ENCODE measurements around the gene DOK4. TPM values are rescaled to one million over a fixed set of nuclear protein-coding genes. Genes with fewer than 3 reads are reported as not detected.
"Not testable (repeated sequence)": the region's sequence is repeated elsewhere in the genome, so short reads cannot be mapped to it uniquely, and the experiment has no call there.

Gene DOK4
- polyA plus RNA-seq, 1 donor from 2014 or later, result 0.46 TPM

DNA sequence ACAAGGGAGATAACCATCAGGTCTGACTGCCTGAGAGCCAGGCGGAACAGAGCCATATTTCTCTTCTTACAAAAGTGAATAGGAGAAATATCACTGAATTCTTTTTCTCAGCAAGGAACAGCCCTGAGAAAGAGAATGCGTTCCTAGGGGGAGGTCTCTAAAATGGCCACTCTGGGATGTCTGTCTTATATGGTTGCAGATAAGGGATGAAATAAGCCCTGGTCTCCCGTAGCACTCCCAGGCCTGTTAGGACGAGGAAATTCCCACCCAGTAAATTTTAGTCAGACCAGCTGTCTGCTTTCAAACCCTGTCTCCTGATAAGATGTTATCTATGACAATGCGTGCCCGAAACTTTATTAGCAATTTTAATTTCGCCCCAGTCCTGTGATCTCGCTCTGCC, 46.3 kb downstream of the DOK4 start:
- H3K27ac Mint-ChIP-seq, H3K4me1 Mint-ChIP-seq, H3K27me3 Mint-ChIP-seq, H3K4me3 Mint-ChIP-seq: not testable (repeated sequence)
- Mint-ChIP-seq H3K9me3 (peaks cover 2 to 17% (median 7%) of the 10 kb centered on the region in 3 donors), H3K36me3 (peaks cover 18% of the 10 kb centered on the region)

DNA sequence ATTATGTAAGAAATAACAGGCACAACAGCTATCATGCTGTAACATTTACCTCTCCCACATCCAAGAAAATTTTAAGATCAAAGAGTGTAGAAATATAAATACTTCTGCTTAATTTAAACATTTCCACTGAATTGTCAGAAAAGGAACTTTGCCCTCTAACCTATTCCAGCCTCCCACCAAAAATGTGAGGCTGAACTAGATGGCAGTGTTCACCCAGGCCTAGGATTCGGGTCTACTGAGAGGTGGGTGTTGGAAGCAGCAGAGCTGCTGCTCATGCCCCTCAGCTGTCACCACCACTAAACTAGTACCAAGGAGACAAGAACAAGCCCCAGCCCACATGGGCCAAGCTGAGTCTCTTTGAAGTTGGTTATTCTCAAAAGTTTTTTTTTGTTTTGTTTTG, 50.5 kb downstream of the DOK4 start:
- H3K4me3 Mint-ChIP-seq, result no peak overlapping the region
- H3K4me1 Mint-ChIP-seq, result peaks cover 0 to 1% (median 0%) of the 10 kb centered on the region in 3 donors
- no peaks in the 10 kb centered on the region for H3K27me3 Mint-ChIP-seq
- H3K9me3 Mint-ChIP-seq, result peaks cover 2 to 17% (median 4%) of the 10 kb centered on the region in 3 donors
- H3K27ac Mint-ChIP-seq, result no peak overlapping the region
- peaks cover 24% of the 10 kb centered on the region for H3K36me3 Mint-ChIP-seq

DNA sequence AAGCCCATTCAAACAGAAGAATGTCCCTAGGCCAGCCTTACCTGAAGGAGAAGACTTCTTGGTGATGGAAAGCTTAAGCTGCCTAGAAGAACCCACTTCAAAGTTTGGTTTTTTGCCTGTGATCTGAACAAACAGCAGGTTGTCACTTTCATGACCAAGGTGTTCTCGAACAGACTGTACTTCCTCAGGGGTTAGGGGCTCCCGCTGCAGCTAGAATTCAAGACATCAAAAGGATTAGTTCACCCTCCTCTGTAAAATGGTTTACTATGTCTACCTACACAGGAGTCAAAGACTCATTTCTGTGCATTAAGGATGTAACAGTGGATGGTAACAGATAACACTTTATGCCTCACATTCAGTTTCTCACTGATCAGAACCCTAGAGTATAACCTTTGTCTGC, 52.3 kb downstream of the DOK4 start:
- H3K4me3 Mint-ChIP-seq, result no peak overlapping the region
- H3K36me3 Mint-ChIP-seq, result peaks cover 23% of the 10 kb centered on the region

DNA sequence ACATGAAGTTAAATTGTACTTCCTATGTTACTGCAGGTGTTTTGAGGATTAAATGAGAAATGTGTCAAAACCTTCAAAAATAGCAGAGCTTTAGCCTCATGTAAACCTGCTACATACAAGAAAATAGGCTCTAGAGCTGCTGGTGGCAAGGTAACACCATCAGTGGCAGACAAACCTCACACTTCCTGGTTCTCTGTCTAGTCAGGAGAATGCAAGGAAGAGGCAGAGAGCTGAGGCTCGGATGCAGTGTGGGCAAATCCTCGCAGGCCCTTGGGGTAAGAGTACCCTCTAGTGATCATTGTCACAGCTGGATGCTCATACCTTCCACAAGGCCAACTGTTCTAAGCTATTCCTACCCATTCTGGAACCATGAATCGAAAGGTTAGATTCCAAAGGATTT, 53.3 kb downstream of the DOK4 start:
- peaks cover 20% of the 10 kb centered on the region for H3K36me3 Mint-ChIP-seq
- H3K27ac Mint-ChIP-seq, result no peak overlapping the region
- peaks cover 0 to 1% (median 0%) of the 10 kb centered on the region in 3 donors for H3K4me1 Mint-ChIP-seq
- H3K27me3 Mint-ChIP-seq, result no peaks in the 10 kb centered on the region
- no peaks in the 10 kb centered on the region for H3K9me3 Mint-ChIP-seq
- no peak overlapping the region for H3K4me3 Mint-ChIP-seq

More for the DNA sequence above, 52.3 kb downstream of the DOK4 start:
- H3K9me3 Mint-ChIP-seq, result peaks cover 0 to 1% (median 0%) of the 10 kb centered on the region in 3 donors
- H3K4me1 Mint-ChIP-seq, result peaks cover 0 to 1% (median 0%) of the 10 kb centered on the region in 3 donors
- H3K27me3 Mint-ChIP-seq, result no peaks in the 10 kb centered on the region
- peak overlapping the region in 1 of 3 donors; percentile 50 for H3K27ac Mint-ChIP-seq

DNA sequence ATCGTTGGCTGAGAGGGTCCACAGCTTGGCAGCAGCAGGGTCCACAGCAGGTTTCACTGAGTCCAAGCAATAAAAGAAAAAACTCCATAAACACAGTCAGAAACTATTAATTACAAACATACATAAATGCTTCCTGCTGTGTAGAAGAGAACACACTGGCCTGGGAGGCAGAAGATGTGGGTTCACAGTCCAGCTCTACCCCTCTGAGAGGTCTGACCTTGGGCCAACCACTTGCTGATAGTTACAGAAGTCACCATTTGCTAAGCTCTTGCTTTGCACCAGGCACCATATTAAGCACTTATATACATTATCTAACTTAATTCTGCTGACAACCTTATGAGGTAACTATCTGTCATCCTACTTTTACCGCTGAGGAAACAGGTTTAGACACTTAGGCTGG, 53.8 kb downstream of the DOK4 start:
- Mint-ChIP-seq H3K9me3 (no peaks in the 10 kb centered on the region), H3K36me3 (peaks cover 18% of the 10 kb centered on the region), H3K4me3 (no peak overlapping the region), H3K4me1 (peaks cover 0 to 1% (median 0%) of the 10 kb centered on the region in 3 donors), H3K27ac (no peak overlapping the region), H3K27me3 (no peaks in the 10 kb centered on the region)

DNA sequence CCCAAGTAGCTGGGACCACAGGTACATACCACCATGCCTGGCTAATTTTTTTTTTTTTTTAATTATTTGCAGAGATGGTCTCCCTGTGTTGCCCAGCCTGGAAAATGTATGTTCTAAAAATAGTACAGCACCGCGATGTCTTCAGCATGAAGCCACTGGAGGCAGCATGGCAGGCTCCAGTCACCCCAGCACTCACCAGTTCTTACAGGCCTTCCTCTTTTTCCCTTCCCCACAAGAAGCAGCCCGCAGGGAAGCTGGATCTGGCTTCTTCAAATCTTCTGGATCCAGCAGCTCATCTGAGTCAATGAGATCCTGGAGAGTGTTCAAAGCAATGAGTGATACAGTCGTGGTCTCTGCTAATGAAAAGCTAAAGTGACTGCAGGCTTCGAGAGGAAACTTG, 55.3 kb downstream of the DOK4 start:
- Mint-ChIP-seq H3K4me1 (peaks cover 0 to 1% (median 0%) of the 10 kb centered on the region in 3 donors), H3K36me3 (peaks cover 18% of the 10 kb centered on the region), H3K27ac (no peak overlapping the region), H3K27me3 (no peaks in the 10 kb centered on the region), H3K9me3 (no peaks in the 10 kb centered on the region), H3K4me3 (no peak overlapping the region)

DNA sequence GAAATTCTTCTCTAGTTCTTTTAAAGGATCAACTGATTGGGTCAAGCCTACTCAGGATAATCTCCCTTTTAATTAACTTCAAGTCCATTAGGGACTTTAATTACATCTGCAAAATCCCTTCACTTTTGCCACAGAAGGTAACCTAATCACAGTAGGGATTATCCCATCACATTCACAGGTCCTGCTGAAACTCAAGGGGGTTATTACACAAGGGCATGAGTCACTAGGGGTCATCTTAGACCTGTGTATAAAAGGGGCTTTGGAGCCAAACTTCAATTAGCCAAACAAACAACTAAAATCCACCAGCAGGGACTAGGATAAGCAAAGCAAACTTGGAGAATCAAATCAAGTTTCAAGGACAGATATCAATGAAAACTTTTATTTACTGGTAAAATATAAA, 58.5 kb downstream of the DOK4 start:
- Mint-ChIP-seq H3K4me3 (no peak overlapping the region), H3K27me3 (no peaks in the 10 kb centered on the region), H3K9me3 (no peaks in the 10 kb centered on the region), H3K36me3 (peaks cover 13% of the 10 kb centered on the region), H3K27ac (no peak overlapping the region), H3K4me1 (peaks cover 0 to 1% (median 0%) of the 10 kb centered on the region in 3 donors)

DNA sequence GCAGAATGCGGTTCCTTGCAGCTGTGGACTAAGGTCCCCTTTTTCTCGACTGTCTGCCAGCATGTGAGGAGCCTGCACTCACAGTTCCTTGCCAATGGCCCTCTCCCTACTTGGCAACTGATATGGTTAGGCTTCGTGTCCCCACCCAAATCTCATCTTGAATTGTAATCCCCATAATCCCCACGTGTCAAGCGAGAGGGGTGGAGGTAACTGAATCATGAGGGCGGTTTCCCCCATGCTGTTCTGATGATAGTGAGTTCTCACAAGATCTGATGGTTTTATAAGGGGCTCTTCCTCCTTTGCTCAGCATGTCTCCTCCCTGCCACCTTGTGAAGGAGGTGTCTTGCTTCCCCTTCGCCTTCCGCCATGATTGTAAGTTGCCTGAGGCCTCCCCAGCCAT, 59.0 kb downstream of the DOK4 start:
- Mint-ChIP-seq H3K4me1 (peaks cover 0 to 5% (median 2%) of the 10 kb centered on the region in 3 donors), H3K36me3 (peaks cover 13% of the 10 kb centered on the region), H3K4me3 (no peak overlapping the region), H3K9me3 (no peaks in the 10 kb centered on the region), H3K27me3 (no peaks in the 10 kb centered on the region), H3K27ac (no peak overlapping the region)

DNA sequence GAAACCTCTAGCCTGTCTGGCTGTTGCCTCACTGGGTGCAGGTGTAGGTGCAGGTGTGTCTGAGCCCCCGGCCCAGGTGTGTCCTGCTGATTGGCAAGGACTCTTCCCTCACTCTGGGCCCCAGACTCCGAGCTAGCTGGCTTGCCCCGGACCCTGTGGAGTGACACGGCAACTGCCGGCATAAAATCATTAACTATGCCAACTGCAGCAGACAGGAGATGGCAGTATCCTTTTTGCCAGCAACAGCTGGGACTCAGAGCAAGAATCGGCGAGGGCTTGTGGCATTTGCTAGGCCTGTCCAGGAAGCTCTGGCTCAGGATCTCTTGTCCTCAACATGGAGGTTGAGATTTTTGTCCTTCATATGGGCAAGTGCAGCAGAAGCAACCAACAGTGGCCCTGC, 59.9 kb downstream of the DOK4 start:
- Mint-ChIP-seq H3K4me3 (no peak overlapping the region), H3K27ac (peak overlapping the region in 1 of 3 donors; percentile 71), H3K4me1 (peaks cover 0 to 4% (median 2%) of the 10 kb centered on the region in 3 donors), H3K9me3 (no peaks in the 10 kb centered on the region), H3K27me3 (no peaks in the 10 kb centered on the region), H3K36me3 (peaks cover 13% of the 10 kb centered on the region)

DNA sequence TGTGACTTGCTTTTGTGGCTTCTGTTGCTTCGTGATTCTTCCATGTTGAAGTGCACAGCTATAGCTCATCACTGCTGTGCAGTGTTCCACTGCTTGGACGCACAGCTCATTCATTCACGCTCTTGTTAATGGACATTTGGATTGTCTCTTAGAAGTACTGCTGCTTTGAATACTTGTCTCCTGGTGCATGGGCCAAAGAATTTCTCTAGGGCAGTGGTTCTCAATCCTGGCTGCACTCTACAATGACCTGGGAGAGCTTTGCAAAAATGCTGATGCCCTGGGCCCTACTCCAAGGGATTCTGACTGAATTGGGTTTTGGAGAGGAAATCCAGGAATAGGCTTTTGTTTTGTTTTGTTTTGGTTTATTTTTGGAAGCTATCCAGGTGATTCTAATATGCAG, 61.7 kb downstream of the DOK4 start:
- Mint-ChIP-seq H3K4me1 (peaks cover 0 to 4% (median 4%) of the 10 kb centered on the region in 3 donors), H3K4me3 (no peak overlapping the region), H3K27me3 (no peaks in the 10 kb centered on the region), H3K27ac (no peak overlapping the region), H3K36me3 (peaks cover 11% of the 10 kb centered on the region), H3K9me3 (no peaks in the 10 kb centered on the region)

DNA sequence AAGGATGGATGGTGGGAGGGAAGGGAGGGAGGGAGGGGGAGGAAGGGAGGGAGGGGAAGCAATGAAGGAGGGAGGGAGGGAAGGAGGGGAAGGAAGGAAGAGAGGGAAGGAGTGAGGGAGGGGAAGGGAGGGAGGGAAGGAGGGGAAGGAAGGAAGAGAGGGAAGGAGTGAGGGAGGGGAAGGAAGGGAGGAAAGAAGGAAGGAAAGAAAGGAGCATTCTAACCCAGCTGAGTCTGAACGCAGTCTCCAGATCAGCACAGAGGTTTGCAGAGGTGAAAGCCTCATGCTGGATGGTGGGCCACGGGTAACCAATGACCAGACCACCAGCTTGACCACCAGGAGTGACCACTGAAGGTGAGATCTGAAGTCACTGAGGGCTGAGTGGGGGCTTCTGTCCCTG, 63.1 kb downstream of the DOK4 start:
- Mint-ChIP-seq H3K36me3 (peaks cover 3% of the 10 kb centered on the region), H3K4me3 (no peak overlapping the region), H3K27ac (no peak overlapping the region), H3K9me3 (no peaks in the 10 kb centered on the region), H3K4me1 (peaks cover 8 to 10% (median 9%) of the 10 kb centered on the region in 3 donors), H3K27me3 (no peaks in the 10 kb centered on the region)

DNA sequence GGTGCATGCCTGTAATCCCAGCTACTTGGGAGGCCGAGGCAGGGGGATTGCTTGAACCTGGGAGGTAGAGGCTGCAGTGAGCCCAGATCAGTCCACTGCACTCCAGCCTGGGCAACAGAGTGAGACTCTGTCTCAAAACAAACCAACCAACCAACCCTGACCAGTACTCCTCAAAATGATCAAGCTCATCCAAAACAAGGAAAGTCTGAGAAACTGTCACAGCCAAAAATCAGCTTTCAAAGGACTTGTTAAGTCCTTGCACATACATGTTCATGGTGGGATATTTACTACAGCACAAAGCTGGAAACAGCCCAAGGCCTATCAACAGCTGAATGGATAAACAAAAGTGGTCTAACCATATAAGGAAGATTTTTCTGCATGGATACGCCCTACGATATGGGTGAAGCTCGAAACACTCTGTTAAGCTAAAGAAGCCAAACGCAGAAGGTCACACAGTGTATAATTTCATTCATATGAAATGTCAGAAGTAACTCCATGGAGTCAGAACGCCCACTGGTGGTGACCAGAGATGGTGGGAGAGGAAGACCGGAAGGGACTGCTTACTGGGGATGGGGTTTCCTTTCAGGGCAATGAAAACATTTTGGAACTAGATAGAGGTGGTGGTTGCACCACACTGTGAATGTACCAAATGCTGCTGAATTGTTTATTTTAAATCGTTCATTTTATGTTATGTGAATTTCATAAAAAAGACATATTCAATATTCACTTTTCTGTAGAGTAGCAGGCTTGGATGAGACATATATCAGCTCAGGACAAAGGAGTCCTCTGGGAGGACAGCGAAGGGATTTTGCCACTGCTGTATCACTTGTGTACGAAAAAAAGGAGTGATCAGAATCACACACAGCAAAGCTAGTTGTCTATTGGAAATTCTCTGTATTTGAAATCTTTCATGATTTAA, 64.0 kb downstream of the DOK4 start:
- peaks cover 9 to 11% (median 10%) of the 10 kb centered on the region in 3 donors for H3K4me1 Mint-ChIP-seq
- peak overlapping the region in 1 of 4 donors; percentile 29 for H3K4me3 Mint-ChIP-seq
- H3K27me3 Mint-ChIP-seq, result no peaks in the 10 kb centered on the region
- peaks cover 3% of the 10 kb centered on the region for H3K36me3 Mint-ChIP-seq
- H3K9me3 Mint-ChIP-seq, result no peaks in the 10 kb centered on the region
- peak overlapping the region in 1 of 3 donors; percentile 62 for H3K27ac Mint-ChIP-seq

Other genes starting within 250 kb of the DOK4 start
- 108 TPM for gene ARL2BP, start 241.2 kb downstream of the DOK4 start, polyA plus RNA-seq
- gene PLLP, start 201.8 kb downstream of the DOK4 start, polyA plus RNA-seq, result 1.1 TPM
- gene CCL22, start 127.7 kb downstream of the DOK4 start, polyA plus RNA-seq, result 0.20 TPM
- gene CX3CL1, start 114.0 kb downstream of the DOK4 start, polyA plus RNA-seq, result not detected
- gene CCL17, start 81.7 kb downstream of the DOK4 start, polyA plus RNA-seq, result not detected
- 41.2 TPM for gene CIAPIN1, start 39.1 kb downstream of the DOK4 start, polyA plus RNA-seq
- gene COQ9, start 39.0 kb downstream of the DOK4 start, polyA plus RNA-seq, result 25.6 TPM
- 28.3 TPM for gene POLR2C, start 23.8 kb downstream of the DOK4 start, polyA plus RNA-seq
- 15.1 TPM for gene CCDC102A, start 50.1 kb upstream of the DOK4 start, polyA plus RNA-seq
- 33.5 TPM for gene ADGRG5, start 56.1 kb upstream of the DOK4 start, polyA plus RNA-seq
- gene ADGRG1, start 142.1 kb upstream of the DOK4 start, polyA plus RNA-seq, result 10.3 TPM
- not detected for gene ADGRG3, start 181.8 kb upstream of the DOK4 start, polyA plus RNA-seq
- gene DRC7, start 208.3 kb upstream of the DOK4 start, polyA plus RNA-seq, result not detected
- 16.6 TPM for gene KATNB1, start 249.3 kb upstream of the DOK4 start, polyA plus RNA-seq